Measurements from ENCODE around the gene ALCAM. TPM values are rescaled to one million over a fixed set of nuclear protein-coding genes. Genes with fewer than 3 reads are reported as not detected.

ALCAM gene
- total RNA-seq, 1 experiment from 2014 or later, result 72.7 TPM

GRCh38 chr3:105355408-105356061 is 11.2 kb upstream of the ALCAM start:
- DNase-seq (ENCODE audit: extremely low read depth, low read depth), result no peak

- no peak for DNase-seq (ENCODE audit: extremely low read depth, low read depth)
Observed at GRCh38 chr3:105356396-105356795, 10.3 kb upstream of the ALCAM start.

- no peak for DNase-seq (ENCODE audit: extremely low read depth, low read depth)
Observed at GRCh38 chr3:105356988-105357387, 9.7 kb upstream of the ALCAM start.

- DNase-seq (ENCODE audit: extremely low read depth, low read depth), result no peak
Observed at GRCh38 chr3:105359098-105359762, 7.5 kb upstream of the ALCAM start.

- no peak for DNase-seq (ENCODE audit: extremely low read depth, low read depth)
Observed at GRCh38 chr3:105360003-105360402, 6.7 kb upstream of the ALCAM start.

- no peak for DNase-seq (ENCODE audit: extremely low read depth, low read depth)
Observed at GRCh38 chr3:105362021-105362665, 4.6 kb upstream of the ALCAM start.

- DNase-seq (ENCODE audit: extremely low read depth, low read depth), result no peak
Observed at GRCh38 chr3:105364128-105364527, 2.6 kb upstream of the ALCAM start.

GRCh38 chr3:105365081-105365390 is 1.7 kb upstream of the ALCAM start:
- DNase-seq (ENCODE audit: extremely low read depth, low read depth), result no peak

GRCh38 chr3:105365391-105366325 is 1.1 kb upstream of the ALCAM start:
- DNase-seq (ENCODE audit: extremely low read depth, low read depth), result no peak

- no peak for DNase-seq (ENCODE audit: extremely low read depth, low read depth)
Observed at GRCh38 chr3:105367063-105367405, 325 bp downstream of the ALCAM start.

- no peak for DNase-seq (ENCODE audit: extremely low read depth, low read depth)
Observed at GRCh38 chr3:105367406-105368213, 901 bp downstream of the ALCAM start.

GRCh38 chr3:105368566-105369499 is 2.1 kb downstream of the ALCAM start:
- DNase-seq (ENCODE audit: extremely low read depth, low read depth), result no peak

- no peak for DNase-seq (ENCODE audit: extremely low read depth, low read depth)
Observed at GRCh38 chr3:105369500-105370371, 3.0 kb downstream of the ALCAM start.

GRCh38 chr3:105373383-105373782 is 6.7 kb downstream of the ALCAM start:
- DNase-seq (ENCODE audit: extremely low read depth, low read depth), result no peak

GRCh38 chr3:105375750-105376511 is 9.2 kb downstream of the ALCAM start:
- DNase-seq (ENCODE audit: extremely low read depth, low read depth), result no peak

- DNase-seq (ENCODE audit: extremely low read depth, low read depth), result no peak
Observed at GRCh38 chr3:105377716-105378115, 11.0 kb downstream of the ALCAM start.

- DNase-seq (ENCODE audit: extremely low read depth, low read depth), result no peak
Observed at GRCh38 chr3:105385179-105385578, 18.5 kb downstream of the ALCAM start.
